ENCODE results near the gene ATP11C.

ATP11C gene
- long read RNA-seq, partial matches to known transcripts: 31 of 40 reads
- long read RNA-seq, other reads (novel, unspliced or antisense): 9 of 40 reads

DNA sequence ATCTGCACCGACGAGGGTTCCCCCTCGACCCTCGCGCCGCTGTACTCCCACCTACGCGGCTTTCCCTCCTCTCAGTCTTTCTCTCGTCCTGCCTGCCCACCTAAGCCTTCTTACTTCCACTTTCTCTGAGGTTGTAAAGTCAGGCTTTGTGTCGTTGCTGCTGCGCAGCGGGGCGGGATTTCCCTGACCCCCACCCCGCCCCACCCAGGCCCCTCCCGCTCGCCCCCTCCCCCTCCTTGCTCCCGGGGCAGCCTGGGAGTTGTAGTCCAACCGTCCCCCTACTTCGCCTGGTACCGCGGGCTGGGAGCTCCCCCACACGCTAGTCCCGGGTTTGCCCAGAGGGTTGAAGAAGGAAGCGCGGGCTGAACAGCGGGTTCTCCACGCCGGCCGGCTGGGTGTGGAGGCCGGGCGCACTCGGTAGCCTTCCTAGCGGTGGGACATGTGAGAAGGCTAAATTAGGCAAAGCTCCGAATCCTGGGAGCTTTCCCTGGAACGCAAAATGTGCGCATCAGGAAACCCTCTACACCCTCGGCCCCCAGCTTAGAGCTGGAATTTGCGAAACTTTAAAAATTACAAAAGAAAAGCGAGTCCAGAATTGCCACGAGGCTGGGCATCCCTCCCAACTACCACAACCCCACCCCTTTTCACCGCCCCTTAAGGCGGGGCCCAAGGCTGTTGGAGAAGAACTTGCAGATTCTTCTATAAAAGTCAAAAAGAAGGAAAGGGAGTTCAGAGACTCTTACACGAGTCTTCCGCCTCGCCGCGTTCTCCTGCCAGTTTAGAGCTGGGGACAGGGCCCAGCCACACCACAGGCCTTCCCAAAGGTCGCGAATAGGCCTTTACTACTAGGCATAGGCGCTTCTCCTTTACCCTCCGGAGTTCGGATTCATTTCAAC lies at the start of gene ATP11C:
Gene ATP11C (minus strand): TSS at position 153 of the 896 bp plus-strand sequence. CDS start 1,011 bp downstream, outside the sequence.
- Histone ChIP-seq H3K4me3 (replicated peaks; ENCODE audit: insufficient read depth, low read length) (peak within 1 kb of the TSS; percentile 56), H3K27ac (replicated peaks) (peak within 1 kb of the TSS; percentile 94), H3K27me3 (ENCODE audit: insufficient read depth, poor library complexity, severe bottlenecking) (no peaks in the 10 kb centered on the region)
- TF ChIP-seq, protein P1, sequence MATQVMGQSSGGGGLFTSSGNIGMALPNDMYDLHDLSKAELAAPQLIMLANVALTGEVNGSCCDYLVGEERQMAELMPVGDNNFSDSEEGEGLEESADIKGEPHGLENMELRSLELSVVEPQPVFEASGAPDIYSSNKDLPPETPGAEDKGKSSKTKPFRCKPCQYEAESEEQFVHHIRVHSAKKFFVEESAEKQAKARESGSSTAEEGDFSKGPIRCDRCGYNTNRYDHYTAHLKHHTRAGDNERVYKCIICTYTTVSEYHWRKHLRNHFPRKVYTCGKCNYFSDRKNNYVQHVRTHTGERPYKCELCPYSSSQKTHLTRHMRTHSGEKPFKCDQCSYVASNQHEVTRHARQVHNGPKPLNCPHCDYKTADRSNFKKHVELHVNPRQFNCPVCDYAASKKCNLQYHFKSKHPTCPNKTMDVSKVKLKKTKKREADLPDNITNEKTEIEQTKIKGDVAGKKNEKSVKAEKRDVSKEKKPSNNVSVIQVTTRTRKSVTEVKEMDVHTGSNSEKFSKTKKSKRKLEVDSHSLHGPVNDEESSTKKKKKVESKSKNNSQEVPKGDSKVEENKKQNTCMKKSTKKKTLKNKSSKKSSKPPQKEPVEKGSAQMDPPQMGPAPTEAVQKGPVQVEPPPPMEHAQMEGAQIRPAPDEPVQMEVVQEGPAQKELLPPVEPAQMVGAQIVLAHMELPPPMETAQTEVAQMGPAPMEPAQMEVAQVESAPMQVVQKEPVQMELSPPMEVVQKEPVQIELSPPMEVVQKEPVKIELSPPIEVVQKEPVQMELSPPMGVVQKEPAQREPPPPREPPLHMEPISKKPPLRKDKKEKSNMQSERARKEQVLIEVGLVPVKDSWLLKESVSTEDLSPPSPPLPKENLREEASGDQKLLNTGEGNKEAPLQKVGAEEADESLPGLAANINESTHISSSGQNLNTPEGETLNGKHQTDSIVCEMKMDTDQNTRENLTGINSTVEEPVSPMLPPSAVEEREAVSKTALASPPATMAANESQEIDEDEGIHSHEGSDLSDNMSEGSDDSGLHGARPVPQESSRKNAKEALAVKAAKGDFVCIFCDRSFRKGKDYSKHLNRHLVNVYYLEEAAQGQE (IDR thresholded peaks at IDR 0.05; ENCODE audit: insufficient replicate concordance, low read depth): no peak
- TF ChIP-seq POLR2AphosphoS5 (IDR thresholded peaks at IDR 0.05; ENCODE audit: low read depth): peak; percentile 73
- TF ChIP-seq, protein P2, sequence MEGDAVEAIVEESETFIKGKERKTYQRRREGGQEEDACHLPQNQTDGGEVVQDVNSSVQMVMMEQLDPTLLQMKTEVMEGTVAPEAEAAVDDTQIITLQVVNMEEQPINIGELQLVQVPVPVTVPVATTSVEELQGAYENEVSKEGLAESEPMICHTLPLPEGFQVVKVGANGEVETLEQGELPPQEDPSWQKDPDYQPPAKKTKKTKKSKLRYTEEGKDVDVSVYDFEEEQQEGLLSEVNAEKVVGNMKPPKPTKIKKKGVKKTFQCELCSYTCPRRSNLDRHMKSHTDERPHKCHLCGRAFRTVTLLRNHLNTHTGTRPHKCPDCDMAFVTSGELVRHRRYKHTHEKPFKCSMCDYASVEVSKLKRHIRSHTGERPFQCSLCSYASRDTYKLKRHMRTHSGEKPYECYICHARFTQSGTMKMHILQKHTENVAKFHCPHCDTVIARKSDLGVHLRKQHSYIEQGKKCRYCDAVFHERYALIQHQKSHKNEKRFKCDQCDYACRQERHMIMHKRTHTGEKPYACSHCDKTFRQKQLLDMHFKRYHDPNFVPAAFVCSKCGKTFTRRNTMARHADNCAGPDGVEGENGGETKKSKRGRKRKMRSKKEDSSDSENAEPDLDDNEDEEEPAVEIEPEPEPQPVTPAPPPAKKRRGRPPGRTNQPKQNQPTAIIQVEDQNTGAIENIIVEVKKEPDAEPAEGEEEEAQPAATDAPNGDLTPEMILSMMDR (IDR thresholded peaks at IDR 0.05; ENCODE audit: insufficient read depth, low read length): no peak
- peak; percentile 66 to 87 for DNase-seq (ENCODE audit: low read depth in 1 of 2, low spot score in 1 of 2)

DNA sequence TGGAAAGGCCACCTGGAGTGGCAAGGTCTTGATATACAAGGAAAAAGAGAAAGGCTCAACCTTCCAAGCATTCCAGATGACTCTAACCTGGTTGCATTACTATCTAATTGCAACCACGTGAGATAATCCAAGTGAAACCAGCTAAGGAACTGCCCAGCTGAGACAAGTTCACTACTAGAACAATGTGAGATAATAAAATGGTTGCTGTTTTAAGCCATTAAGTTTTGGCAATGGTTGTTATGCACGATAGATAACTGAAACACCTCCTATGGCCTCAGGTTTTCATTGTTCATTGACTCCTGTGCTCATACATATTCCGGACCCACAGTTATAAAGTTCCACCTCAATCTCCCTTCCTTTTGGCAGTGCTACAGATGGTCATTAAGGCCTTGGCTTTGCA lies 41.6 kb upstream of the ATP11C start:
- H3K27ac ChIP-seq (replicated peaks): no peak overlapping the region
- H3K4me3 ChIP-seq (replicated peaks; ENCODE audit: insufficient read depth, low read length): no peak overlapping the region
- DNase-seq (ENCODE audit: low read depth in 1 of 2, low spot score in 1 of 2): no peak
- H3K27me3 ChIP-seq (ENCODE audit: insufficient read depth, poor library complexity, severe bottlenecking): no peaks in the 10 kb centered on the region
- no peak for TF ChIP-seq GABPA (IDR thresholded peaks at IDR 0.05; ENCODE audit: low read depth)
- no peak for TF ChIP-seq SPI1 (IDR thresholded peaks at IDR 0.05; ENCODE audit: borderline replicate concordance, low read depth)
- no peak for TF ChIP-seq POLR2AphosphoS5 (IDR thresholded peaks at IDR 0.05; ENCODE audit: low read depth)
- TF ChIP-seq, protein P2 (IDR thresholded peaks at IDR 0.05; ENCODE audit: insufficient read depth, low read length): no peak
- TF ChIP-seq, protein P1 (IDR thresholded peaks at IDR 0.05; ENCODE audit: insufficient replicate concordance, low read depth): no peak

DNA sequence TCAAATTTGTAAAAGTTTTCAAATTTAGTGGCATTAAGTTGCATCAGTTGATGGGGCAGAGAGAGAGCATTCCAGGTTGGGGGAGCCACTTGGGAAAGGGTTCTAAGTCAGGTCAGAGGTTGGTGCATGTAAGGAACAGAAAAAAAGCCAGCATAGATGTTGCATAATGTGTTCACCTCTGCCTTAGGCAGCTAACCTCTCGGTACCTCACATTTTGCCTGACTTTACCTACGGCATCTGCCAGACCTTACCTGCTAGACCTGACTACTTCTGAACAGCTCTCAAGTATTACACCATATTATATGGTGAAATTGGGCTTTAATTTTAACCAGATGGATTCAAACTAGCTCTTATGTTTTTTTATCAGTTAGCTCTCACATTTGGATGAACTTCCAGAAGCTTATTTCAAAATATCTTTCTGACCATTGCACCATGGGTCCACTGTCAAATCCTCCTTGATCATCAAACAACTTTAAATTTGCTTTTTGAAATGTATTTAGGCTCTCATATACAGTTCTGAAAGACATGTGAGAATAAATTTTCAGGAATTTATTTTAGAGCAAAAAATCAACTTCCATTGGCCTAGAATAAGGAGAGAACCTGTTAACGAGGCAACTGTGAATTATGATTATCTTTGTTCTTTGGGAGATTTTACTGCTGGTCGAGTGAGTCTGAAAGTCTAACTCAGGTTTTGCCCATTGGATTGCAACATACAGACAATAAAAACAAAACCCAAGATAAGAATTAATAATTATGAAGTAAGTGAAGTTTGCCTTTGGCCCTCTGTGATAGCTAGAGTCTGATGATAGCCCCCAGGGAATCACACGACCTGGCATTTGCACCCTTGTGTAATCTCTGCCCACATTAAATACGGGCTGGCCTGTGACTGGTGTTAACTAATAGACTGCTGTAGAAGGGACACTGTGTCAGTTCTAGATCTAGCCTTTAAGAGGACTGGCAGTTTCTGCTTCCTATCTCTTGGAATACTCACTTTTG lies 40.1 kb upstream of the ATP11C start:
- no peak for DNase-seq (ENCODE audit: low read depth in 1 of 2, low spot score in 1 of 2)
- Histone ChIP-seq H3K27ac (replicated peaks) (no peak overlapping the region), H3K27me3 (ENCODE audit: insufficient read depth, poor library complexity, severe bottlenecking) (no peaks in the 10 kb centered on the region), H3K4me3 (replicated peaks; ENCODE audit: insufficient read depth, low read length) (no peak overlapping the region)
- TF ChIP-seq GABPA (IDR thresholded peaks at IDR 0.05; ENCODE audit: low read depth): no peak

DNA sequence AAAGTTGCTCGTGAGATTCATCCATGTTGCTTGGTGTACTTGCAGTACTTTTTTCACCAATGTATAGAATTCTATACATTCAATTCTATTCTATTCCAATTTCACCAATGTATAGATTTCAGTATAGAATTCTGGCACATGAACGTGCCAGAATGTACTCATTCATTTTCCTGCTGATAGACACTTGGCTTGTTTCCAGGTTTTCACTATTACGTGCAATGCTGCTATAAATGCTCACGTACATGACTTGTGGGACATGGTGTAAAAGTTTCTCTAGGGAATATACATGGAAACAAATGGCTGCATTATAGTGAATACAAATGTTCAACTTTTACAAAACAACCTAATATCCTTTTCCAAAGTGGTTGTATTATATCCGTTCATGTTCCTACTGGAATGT lies 39.3 kb upstream of the ATP11C start:
- Histone ChIP-seq H3K4me3 (replicated peaks; ENCODE audit: insufficient read depth, low read length) (no peak overlapping the region), H3K27ac (replicated peaks) (no peak overlapping the region), H3K27me3 (ENCODE audit: insufficient read depth, poor library complexity, severe bottlenecking) (no peaks in the 10 kb centered on the region)
- no peak for DNase-seq (ENCODE audit: low read depth in 1 of 2, low spot score in 1 of 2)
- TF ChIP-seq SPI1 (IDR thresholded peaks at IDR 0.05; ENCODE audit: borderline replicate concordance, low read depth) (no peak), GABPA (IDR thresholded peaks at IDR 0.05; ENCODE audit: low read depth) (no peak), POLR2AphosphoS5 (IDR thresholded peaks at IDR 0.05; ENCODE audit: low read depth) (no peak)
- TF ChIP-seq, protein P1 (IDR thresholded peaks at IDR 0.05; ENCODE audit: insufficient replicate concordance, low read depth): no peak
- TF ChIP-seq, protein P2 (IDR thresholded peaks at IDR 0.05; ENCODE audit: insufficient read depth, low read length): no peak

Data from HL-60 (cell line).